Urothelium cell line (cell line): ENCODE results near the gene ALDH1B1.

Source experiments
- DNase-seq: peaks from one replicate; pipeline ENCODE4 v3.0.0; 2011; ENCODE audit warnings: low spot score, mixed read lengths
- FAIRE-seq: peaks from 2 replicates; lab custom pipeline; 2011; peaks lifted over from hg19 to GRCh38; lab: Jason Lieb, UNC

Gene ALDH1B1

DNA sequence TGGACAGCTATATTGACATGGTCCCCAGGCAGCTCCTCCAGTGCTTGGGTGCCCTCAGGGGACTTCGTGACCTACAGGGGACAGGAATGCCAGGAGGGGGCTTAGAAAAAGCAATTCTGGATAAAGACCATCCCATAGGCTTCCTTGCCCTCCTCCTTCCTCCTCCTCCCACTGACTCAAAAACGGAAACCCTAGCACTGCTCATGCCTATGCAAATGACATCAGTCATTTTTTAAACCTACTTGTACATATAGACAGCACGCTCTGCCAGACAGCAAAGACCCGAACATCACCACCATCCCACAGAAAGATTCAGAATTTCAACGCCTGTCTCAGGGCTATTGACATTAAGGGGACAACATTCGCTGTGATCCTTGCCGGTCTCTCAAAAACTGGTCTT lies 20.8 kb downstream of the ALDH1B1 start:
- DNase-seq (no peak), FAIRE-seq (no peak)

DNA sequence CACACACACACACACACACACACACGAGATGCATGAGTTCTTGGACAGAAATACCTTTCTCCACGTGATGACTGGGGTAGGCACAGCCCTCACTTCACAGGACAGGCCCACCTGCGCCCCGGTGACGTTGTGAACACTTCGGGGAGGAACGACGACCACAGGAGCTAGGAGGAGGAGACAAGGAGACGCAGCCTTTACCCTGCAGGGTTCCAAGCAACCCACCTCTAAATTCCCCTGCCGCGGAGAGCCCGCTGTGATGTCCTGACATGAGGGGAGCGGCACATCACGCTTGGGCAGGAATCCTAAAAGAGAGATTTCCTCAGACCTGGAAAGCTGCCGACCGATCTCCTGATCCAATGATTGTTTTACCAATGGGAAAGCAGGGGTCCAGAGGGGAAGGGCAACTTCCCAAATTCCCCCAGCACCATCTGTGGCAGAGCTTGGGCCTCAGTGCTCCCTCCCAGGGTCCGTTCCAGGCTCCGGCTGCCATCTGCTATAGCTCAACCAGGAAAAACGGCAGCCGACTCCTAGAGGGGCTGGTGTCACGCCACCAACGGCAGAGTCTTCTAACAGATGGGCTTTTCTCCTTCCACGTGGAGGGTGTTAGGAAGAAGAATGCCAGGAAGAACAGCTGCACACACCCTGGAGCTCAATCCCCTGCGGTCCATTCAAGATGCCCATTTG lies 21.7 kb downstream of the ALDH1B1 start:
- no peak for DNase-seq

DNA sequence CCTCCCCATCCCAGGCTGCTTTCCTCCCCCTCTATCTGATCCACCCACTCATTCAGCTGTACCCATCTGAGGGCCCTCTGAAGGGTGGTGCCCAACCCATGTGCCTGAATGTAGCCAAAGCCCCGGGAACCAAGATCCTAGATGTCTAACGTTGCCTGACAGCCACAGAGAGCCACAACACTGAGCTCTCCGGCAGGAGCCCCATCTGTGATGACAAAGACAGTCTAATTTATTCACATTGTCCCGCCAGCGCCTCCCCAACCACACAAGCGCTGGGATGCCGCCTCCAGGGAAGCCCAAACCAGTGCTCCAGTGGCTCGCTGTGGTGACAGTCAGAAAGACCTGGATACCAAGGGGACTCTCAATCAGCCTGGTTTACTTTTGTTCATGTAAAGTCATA lies 23.4 kb downstream of the ALDH1B1 start:
- FAIRE-seq (no peak), DNase-seq (no peak)

More for the DNA sequence above, 21.7 kb downstream of the ALDH1B1 start:
- FAIRE-seq, result no peak

DNA sequence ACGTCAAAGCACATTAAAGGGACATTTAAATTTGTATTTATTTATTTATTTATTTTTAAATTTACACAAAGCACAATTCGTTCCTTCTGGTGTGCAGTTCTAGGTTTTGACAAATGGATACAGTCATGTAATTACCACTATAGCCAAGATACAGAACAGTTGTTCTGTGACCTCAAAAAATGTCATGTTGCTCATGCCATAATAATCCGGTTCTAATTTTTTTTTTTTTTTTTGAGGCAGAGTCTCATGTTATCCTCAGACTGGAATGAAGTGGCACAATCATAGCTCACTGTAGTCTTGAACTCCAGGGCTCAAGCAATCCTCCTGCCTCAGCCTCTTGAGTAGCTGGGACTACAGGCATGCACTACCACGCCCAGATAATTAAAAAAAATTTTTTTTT lies 24.0 kb downstream of the ALDH1B1 start:
- no peak for DNase-seq
- FAIRE-seq, result no peak

DNA sequence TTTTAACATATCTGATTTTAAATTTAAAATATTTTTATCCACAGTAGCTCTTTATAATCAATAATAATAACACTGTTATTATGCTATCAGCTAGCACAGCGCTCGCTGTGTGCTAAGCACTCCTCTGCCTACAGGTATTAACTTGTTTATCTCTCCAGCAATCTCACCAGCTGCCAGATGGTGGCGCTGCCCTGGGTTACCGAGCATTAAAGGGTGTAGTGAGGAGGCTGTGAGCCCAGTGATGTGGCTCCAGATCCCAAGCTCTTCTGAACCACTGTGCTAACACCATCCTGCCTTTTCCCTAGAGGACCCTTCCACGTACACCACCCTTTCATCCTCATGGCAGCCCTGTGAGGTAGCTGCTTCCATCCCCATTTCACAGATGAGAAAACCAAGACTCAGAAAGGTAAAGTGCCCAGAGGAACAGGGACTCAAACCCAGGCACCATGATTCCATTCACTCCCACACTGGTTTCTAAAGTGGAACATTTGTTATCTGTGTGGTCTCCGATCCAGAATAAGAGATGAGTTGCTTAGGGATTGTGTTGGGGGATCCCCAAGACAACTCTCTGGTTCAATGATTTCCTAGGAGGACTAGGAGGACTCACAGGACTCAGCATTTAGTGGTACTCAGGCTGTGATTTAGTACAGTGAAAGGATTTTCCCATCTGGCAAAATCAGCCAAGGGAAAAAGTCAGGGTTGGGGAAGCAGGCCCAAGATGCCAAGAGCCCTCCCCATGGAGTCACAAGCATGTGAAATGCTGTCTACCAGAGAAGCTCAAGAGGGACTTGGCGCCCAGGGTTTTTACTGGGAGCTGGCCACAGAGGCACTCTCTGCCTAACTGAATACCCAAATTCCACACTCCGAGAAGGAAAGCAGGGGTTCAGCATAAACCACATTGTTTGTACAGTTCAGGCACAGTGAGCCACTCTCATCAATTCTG lies 24.8 kb downstream of the ALDH1B1 start:
- FAIRE-seq (no peak), DNase-seq (peak; percentile 49)

DNA sequence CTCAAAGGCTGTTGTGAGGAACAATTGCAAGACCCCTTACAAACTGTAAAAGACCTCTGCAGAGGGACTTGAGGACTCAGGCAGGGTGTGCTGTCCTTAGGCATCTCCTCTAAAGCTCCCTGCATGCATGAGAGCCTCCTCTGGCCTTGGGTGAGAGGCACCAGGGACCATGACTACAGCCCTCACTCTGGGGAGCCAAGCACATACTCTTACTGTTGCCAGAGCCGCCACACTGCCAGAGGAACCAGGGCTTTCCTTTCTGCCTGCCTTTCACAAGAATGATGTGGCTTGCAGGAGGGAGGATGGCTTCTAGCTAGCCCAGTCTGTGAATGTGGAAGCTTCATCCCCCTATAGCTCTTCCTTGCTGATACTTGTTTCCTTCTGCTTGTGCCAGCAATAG lies 25.9 kb downstream of the ALDH1B1 start:
- DNase-seq (no peak), FAIRE-seq (no peak)

DNA sequence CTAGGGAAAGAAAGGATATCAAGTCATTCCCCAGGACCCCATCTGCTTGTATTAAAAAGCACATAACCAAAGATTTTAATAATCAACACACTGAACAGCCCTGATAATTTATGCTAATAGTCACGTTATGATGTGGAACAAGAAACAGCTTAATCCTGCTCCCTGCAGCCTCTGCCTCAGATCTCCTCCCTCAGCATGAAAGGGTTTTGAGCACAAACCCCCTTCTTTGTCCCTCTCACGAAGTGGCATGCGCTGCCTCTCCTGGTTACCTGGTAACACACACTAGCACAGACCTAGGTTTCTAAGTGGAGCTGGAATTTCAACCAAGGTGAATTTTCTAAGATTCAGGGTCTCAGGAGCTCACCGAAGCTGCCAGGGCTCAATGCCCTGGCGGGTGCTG lies 26.7 kb downstream of the ALDH1B1 start:
- DNase-seq, result no peak
- FAIRE-seq, result no peak

DNA sequence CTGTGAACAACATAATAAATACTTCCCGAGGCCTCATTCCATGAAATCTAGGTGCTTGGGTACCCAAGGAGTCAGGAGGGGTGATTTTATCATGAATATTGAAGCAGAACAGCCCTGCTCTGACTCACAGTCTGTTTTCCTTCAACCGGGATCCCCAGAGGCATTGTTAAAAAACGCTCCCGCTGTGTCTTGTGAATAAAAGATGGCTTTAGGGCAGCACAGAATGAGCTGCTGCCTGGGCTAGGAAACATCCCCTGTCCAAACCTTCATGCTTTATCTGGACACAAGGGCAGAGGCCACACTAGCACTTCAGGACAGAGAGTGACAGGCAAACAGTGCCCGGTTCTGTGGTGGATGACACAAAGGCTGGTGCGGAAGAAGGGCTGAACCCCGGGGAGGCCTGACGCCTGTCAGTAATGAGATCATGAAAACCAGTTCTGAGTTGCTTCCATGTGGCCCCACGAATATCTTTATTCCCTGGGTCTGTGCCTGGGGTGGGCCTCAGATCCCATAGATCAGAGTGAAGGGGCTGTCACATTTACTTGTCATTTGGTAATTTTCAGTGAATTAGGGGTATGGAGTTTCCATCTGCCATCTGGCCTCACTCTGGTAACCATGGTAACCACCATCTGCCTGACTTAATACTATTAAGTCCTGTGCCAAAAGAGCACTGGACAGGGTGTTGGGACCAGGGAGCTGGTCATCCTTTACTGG lies 29.2 kb downstream of the ALDH1B1 start:
- FAIRE-seq (no peak), DNase-seq (no peak)

DNA sequence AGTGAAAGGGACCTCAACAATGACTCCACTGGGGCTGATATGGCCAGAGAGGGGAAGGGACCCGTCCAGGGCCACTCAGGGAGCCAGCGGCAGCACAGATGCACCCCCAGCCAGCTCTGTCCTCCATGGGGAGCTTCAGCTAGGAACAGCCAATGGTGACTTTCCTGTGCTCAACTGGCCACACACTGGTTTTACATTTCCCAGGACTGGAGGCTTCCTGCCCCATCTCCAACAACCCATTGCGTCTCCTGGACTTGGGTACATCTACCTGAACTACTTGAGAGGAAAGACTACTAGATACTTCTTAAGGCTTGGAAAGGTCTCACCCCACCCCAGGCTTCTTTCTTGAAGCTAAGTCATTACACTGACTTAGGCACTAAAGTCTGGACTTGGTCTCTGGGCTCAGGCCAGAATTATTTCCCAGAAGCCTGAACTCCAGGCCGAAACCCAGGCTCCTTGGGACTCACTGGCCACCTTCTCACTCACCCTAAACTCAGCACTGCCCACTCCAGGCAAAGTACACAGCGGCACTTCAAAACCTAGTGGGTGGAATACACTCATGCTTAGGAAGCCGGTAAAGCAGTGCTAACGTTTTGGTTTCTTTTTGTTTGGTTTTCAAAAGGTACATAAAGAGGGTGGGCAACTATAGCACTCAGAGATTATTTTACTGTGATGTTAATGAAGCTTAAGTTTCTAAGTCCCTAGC lies 30.2 kb downstream of the ALDH1B1 start:
- FAIRE-seq (peak; percentile 50), DNase-seq (no peak)

DNA sequence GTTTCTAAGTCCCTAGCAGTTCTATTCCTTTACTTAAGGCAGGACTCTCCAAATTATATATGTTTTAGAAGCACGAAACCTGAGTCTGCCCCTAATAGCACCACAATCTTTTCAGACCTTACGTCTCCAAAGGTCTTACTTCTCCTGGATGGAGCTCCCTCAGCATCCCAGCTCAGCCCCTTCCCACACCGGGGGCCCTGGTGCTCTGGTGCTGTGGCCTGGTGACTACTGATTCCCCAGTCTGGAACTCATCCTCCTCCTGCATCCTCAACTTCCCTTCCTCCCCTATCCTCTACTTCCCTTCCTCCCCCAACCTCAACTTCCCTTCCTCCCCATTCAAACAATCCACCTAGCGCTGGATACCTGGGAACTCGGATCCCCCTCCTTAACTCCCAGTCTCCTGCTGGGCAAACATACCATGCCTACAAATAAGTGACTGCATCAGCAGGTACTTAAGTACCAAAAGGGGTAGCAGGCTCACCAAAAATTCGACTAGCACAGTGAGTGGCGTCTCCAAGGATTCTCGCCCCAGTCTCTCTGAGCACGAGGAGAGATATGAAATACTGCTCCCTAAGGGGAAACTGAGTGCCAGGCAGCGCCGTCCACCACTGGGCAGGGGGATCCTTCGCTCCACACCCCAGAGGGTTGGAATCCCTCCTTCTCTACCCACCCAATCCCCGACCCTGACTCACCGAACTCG lies 30.9 kb downstream of the ALDH1B1 start:
- DNase-seq (no peak), FAIRE-seq (no peak)

DNA sequence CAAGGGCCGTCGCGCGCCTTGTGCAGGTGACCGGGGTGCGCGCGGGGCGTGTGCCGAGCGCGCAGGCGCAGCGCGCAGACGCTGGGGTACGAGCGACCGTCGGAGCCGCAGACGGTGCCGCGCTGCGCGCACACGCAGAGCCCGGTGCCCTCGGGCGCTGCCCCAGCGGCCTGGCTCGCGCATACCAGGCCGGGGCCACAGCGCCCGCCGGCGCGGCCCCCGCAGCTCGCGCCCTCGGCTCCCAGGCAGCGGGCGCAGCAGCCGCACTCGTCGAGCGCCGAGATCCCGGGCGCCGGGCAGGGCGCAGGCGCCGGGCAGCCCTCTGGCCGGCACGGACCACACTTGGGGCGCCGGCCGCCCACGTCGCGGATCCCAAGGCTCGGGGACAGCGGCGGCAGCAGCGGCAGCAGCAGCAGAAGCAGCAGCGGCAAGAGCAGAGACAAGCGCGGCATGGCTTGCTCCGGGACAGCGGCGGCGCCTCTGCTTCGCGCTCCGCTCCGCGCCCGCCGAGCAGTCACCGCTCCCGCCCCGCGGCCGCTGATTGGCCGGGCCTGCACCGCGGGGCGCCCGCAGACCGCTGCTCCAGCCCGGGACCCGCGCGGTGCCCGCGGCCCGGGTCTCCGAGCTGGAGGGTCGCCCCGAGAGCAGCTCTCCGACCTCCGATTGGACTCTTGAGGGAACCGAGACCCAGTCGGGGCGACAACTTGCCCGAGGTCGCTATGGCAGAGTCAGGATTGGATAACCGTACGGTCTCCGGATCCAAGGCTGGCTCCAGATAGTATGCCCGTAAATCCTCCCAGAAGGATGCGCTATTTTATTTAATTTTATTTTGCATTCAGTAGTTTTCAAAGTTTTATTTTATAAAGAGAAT lies 31.7 kb downstream of the ALDH1B1 start, which contains the start of gene IGFBPL1:
TSS of gene IGFBPL1 (minus strand) at position 482 of the 871 bp plus-strand sequence. CDS start at position 452, 30 bp downstream.
- DNase-seq (peak; percentile 89), FAIRE-seq (no peak)

DNA sequence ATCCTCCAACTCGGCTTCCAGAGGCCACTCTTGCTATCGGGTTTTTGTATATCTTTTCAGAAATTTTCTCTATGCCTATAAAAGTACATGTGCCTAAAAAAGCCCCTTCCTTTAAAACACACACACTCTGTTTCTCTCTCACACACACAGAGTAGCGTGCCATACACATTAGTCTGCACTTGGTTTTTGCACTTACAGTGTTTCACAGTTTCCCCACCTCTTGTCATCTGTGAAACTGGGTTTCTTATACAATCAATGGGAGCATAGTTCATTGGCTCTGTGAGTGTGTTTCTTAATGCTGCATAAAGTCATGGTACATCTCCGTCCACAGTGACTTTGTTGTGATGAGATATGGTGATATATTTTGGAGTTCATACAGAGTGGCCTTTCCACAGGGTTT lies 32.4 kb downstream of the ALDH1B1 start:
- FAIRE-seq, result no peak
- no peak for DNase-seq

DNA sequence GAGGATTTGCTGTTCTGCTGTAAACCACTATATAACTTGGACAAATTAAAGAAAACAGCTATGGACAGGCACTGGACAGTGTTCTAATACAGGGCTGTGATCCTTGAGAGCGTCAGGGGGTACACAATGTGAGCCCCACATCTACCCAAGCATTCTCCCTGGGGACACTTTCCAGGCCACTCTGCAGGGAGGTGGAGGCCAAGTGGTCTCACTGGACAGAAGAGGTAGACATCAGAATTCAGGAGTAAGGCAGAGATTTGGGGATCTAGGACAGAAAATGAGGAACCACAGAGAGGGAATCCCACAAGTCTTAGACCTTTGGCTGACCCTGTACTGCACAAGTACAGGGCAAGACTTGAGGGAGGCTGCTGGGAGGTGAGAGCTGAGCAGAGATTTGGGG lies 35.6 kb downstream of the ALDH1B1 start:
- FAIRE-seq (no peak), DNase-seq (no peak)

DNA sequence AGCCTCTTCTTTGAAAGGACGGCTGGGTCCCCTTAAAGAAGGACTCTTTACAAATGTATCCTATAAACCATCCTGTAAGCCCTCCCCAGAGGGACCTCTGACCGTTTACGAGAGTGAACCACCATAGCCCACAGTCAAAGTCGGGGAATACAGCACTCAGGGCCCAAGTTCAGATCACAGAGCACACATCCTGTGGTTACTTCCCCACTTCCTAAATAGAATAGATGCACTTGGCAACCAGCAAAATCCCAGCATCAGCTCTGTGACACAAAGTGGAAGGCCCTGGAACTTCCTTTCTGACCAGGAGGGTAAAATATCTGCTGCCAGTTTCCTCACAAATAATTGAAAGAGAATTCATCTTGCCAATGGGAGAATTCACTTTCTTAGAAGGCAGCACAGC lies 38.6 kb downstream of the ALDH1B1 start:
- FAIRE-seq, result no peak
- no peak for DNase-seq

DNA sequence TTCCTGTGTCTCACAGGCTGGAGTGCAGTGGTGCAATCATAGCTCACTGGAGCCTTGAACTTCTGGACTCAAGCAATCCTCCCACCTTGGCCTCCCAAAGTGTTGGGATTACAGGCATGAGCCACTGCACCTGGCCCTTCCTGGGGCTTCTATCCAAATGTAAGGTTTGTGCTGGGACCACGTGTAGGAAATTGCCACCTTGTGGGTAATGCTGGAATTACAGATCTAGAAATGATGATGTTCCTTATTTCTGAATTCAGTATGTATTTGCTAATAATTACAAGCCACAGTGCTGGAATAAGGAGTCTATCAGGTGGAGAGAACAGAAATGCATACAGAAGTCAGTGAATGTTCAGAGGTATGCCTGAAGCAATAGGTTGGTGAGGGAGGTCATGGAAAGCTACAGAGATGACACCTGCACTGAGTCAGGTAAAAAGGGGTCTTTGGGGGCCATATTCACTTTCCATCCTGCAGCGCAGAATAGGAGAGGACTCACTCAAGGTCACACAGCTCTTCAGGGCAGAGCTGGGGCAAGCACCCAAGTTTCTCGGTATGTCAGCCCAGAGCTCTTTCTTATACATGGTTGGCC lies 40.5 kb downstream of the ALDH1B1 start:
- DNase-seq (peak; percentile 42), FAIRE-seq (peak; percentile 72)

DNA sequence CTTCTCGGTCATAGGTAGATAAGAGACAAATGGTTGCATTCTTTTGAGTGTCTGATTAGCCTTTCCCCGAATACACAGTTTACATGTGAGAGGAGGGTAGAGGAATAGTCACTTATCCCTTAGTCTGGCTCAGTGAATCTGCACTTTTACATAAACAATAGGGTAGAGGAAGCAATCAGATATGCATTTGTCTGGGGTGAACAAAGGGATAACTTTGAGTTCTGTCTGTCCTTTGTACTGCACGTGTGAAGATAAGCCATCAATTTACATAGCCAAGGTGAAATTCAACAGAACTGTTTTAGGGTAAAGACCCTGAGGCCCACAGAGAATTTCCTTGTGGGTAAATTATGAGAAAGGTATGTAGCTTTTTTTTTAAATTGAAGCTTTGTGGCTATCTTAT lies 41.9 kb downstream of the ALDH1B1 start:
- no peak for DNase-seq

DNA sequence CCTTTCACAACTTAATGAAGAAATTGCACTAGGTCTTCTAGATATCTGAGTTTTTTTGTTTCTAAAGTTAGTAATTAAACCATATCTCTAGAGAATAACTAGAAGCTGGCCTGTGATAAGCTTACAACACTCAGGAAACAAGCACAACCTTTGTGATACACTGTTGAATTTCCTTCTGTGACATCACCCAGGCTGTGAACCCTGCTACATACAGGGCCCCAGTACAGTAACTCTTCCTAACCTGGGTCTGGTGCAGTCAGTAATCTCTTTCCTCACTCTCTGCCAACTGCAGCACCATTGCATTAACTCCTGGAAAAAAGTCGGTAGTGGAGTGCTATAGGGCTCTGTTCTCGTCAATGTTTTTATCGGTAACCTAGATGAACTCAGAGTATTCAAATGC lies 42.4 kb downstream of the ALDH1B1 start:
- no peak for DNase-seq
- FAIRE-seq, result no peak

More for the DNA sequence above, 41.9 kb downstream of the ALDH1B1 start:
- FAIRE-seq, result no peak

DNA sequence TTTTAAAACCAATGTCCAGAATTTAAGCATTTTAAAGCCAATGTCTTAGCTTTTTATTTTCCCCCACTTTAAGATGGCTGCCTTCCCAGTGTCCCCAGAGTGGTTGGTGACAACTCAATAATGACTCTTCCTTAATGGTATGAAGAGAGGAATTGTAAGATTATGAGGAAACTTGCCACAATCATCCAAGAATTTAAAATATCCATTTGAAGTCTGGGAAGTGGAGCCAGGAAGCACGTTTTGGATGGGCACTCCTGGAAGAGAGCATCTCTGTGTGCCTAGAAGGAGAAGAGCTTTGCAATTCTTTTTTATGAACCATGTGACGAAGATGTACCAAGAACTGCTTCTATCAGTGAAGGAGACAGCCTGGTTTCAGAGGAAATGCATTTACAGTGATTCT lies 43.0 kb downstream of the ALDH1B1 start:
- DNase-seq (no peak), FAIRE-seq (no peak)

DNA sequence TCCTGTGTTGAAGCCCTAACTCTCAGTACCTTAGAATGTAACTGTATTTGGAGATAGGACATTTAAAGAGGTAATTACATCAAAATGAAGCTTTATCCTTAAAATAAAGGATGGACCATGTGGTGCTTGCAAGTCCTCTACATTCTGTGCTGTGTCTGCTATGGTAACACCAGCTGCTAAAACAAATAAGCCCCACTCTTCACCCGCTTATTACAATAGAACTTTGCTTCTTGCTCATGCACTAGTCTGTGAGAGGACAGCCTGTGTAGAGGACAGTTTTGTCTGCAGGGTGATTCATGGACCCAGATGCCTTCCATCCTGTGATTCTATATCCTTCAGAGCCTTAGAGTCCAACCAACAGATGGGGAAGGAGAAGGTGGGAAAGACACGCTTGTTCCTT lies 44.2 kb downstream of the ALDH1B1 start:
- DNase-seq (no peak), FAIRE-seq (no peak)
